ENCODE measurements around the gene FBXW7.

Gene FBXW7

DNA sequence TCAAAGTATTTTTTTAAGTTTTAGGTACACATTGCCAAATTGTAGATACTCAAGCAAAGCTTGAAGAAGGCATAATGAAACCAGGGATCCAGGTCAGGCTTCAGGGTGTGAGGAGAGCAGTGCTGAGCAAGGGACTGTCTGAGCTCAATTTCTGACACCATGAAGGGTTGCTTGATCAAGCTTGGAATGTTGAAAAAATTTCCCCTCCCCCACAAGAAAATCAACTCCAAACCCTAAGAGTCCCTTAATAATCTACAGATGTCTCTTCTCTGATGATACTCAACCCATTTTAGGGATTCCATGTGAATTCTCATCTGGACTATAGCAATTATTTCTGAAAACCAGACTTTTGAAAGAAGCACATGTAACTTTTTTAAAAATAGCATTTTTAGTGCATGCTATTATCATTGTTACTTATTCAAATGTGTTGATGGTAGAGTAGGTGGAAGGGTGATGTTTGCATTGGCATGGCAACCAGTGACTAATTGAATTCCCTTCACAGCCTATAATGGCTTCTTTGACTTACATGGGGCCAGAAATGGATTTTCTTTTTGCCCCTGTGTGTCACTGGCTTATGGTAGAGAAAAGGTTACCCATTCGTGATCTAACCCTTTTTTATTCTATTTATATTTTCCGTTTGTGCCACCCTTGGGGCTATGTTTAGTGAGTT, 252.0 kb downstream of the FBXW7 start:
- DNase-seq (ENCODE audit: low spot score), result no peak

DNA sequence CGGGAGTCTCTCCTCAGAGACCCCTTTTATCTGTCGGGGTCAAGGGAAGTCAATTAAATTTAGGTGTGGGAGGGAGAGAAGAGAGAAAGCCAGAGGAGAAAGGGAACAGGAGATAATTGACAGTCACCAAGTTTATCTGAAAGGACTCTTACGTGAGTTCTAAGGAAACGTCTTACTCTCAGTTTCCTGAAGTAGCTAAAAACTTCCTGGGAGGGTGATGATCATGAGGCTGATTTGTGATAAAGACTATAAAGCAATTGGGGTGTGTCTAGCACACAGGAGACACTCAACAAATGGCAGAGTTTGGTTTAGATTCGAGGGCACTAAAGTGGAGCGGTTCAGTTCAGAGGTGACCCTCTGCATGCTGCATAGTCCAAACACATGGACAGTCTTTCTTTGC, 254.1 kb downstream of the FBXW7 start:
- no peak for DNase-seq (ENCODE audit: low spot score)

DNA sequence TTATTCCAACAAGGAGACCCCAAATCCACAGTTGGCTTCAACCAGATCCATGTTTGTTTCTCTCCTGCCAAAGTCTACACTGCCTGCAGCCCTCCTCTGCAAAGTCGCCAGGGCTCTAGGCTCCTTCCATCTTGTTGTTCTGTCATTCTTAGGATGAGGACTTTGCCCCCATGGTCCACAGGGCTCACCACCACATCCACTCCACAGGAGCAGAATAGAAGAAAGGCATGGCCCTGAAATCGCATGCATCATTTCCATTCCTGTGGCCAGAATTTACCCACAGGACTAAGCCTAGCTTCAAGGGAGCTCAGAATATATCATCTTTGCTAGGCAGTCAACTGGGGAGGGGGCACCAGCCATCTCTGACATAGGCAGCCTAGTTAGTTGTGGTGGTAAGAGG, 254.7 kb downstream of the FBXW7 start:
- DNase-seq (ENCODE audit: low spot score), result no peak

DNA sequence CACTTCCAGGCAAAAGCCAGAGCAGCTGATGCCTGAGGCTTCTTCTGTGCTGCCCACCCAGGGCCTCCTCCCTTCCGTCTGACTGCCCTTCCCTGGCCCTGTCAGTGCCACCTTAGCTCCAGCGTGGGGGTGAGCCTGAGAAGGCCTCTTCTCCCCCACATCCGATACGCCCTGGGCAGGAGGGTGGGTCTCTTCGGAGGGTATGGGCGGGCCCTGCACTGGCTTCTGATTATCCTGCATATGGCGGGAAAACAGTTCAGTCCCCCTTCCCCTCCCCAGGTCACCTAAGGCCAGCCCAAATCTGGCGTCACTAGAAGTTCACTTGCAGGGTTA, 256.7 kb downstream of the FBXW7 start:
- DNase-seq (ENCODE audit: low spot score), result no peak

DNA sequence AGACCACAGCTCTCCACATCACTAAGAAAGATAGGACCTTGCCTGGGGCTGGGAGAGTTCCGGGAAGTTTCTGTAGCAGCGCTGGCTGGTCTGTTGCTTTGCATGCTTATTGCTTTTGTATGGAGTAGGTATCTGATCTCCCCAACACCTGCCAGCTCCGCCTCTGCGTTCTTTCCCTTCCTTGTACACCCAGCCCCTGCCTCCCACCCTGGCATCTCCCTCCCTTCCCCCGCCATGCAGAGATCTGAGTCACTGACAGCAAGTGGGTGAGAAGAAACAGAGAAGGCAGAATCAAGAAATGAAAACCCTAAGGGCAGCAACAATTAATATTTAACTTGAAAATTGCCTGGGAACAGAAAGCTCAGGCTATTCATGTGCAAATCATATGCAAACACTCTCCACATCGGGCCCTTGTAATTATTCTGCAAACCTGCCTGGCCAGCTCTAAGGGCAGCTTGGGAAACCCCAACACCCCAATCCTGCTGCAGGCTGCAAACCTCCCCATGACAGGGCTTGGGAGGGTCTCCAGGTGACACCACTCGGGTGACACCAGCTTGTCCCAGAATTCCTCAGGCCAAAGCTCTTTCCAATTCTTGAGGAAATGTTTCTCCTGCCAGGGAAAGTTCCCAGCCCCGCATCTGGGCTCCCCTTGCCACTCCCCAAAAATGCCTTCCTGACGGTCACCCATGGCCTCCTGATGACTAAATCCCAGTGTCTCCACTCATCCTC, 257.2 kb downstream of the FBXW7 start:
- DNase-seq (ENCODE audit: low spot score), result no peak

DNA sequence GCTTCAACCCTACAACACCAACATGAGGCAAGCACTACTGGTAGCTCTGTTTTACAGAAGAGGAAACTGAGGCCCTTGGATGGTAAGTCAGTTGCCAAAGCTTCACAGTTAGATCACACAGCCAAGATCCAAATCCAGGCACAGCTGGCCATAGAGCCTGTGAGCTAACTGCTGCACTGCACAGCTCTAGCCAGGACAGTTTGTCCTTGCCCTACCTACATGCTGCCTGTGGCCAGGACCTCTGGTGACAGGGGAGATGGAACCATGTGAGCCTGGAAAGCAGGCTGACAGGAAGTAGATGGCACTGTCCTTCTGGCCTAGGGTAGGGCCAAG, 257.8 kb downstream of the FBXW7 start:
- no peak for DNase-seq (ENCODE audit: low spot score)

DNA sequence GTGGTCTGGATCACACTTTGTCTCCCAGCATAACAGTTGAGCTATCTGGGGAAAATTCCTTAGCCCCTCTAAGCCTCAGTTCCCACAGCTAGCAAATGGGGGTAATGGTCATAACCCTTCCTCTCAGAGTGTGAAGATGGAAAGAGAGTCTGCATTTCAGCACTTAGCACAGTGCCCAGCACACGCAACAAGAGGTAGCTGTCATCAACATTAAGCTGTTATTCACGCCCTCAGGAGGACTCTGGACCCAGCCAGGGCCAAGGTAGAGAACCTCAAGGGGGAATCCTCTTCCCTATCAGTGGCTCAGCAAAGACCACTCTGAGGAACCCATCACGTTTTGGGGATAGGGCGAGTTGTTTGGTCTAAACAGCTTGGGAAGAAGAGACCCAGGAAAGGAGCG, 258.6 kb downstream of the FBXW7 start:
- DNase-seq (ENCODE audit: low spot score), result no peak

DNA sequence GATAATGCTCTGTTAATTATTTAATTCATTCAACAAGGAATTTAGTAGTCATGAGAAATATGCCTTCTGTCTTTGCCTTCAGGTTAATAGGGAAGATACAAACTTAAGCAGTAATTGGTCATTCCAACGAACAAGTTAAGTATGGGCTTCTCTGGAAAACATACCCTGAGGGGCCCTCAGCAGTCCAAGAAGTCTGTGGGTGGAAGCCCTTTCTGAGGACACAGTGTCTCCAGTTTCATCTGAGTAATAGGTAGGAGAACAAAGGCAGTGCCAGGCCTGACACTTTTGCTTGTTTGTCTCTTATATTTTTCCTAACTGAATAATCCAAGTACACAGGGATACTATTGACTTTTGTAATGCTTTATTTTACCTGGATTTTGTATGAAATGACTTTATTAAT, 262.5 kb downstream of the FBXW7 start:
- no peak for DNase-seq (ENCODE audit: low spot score)

Measured in activated CD4-positive, alpha-beta T cell treated with anti-CD3 and anti-CD28 coated beads, Interleukin-2, Interleukin-4, amounts not matched to agents 100 ng/mL and 50 ng/mL, durations not matched to agents 16 hours and 8 hours (primary cell).